ENCODE measurements around the gene SWT1.

SWT1 gene, protein sequence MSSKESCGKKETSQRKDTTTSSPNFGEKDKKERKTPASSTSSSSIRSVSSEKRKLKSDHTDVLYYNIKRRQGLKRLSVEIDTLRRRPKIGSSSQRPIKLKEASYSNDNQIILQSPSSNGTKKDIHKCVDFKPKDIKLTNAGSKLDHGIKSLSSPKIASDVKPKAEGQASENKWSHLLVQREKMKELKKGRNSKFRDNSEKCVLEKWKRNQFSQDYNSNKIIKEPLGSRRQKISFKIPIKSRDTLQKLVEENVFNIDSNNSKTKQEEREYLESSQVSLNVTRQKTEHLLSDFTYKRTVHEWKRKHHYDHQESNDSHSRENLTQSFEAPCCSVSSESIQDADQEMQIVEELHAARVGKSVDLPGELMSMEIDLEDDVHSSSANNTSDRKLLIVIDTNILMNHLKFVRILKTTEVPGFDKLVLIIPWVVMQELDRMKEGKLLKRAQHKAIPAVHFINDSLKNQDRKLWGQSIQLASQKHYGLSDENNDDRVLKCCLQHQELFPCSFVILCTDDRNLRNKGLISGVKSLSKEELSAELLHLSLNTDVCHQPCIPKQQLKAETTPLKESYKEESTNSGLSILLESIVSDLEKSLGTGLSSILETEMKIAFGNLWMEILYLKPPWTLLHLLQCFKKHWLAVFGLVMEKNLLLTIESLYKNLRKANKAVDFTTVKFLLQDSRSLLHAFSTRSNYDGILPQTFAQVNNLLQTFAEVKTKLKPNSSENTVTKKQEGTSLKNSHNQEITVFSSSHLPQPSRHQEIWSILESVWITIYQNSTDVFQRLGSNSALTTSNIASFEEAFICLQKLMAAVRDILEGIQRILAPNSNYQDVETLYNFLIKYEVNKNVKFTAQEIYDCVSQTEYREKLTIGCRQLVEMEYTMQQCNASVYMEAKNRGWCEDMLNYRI

DNA sequence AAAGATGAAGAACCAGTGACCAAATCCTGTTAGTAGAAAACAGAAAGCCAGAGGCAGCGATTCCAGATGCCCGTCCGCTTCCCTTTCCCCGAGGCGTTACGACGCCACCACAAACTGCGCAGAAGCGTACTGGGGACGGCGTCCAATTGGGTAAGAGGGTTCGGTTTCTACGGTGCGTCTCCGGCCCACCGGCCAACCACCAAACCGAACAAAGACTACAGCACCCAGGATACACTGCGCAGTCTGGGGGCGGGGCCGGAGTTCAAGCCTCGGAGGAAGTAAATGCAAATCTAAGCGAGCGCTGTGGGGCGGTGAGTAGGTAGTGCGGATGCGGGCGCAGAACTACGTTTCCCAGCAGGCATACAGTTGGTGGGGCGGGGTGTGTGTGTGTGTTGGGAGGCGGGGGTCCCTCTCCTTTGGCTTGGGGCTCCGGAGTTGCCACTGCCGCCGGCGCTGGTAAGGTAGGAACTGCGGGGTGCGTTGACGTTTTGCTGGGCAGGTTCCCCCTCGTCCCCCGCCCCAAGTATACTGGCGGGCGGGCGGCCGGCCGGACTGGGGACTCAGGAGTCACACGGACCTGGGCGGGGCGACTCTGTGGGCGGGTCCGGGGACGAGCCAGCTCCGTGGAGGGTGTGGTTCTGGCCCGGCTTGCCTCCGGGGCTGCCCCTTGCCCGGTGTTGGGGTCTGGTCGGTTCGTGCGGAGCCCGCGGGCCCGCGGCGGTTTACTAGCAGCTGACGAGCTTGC lies at the start of gene SWT1, which contains the start of gene TRMT1L:
Gene SWT1, plus strand, starts transcription at position 314 of the 745 bp plus-strand sequence. CDS start 3,675 bp downstream, outside the sequence.
Gene TRMT1L, minus strand, starts transcription at position 100 of the 745 bp plus-strand sequence. CDS start 241 bp downstream, outside the sequence.
- peak within 1 kb of the TSS; percentile 82 for H3K4me3 ChIP-seq (ENCODE audit: low read depth, low read length)
- TF ChIP-seq, protein P1, sequence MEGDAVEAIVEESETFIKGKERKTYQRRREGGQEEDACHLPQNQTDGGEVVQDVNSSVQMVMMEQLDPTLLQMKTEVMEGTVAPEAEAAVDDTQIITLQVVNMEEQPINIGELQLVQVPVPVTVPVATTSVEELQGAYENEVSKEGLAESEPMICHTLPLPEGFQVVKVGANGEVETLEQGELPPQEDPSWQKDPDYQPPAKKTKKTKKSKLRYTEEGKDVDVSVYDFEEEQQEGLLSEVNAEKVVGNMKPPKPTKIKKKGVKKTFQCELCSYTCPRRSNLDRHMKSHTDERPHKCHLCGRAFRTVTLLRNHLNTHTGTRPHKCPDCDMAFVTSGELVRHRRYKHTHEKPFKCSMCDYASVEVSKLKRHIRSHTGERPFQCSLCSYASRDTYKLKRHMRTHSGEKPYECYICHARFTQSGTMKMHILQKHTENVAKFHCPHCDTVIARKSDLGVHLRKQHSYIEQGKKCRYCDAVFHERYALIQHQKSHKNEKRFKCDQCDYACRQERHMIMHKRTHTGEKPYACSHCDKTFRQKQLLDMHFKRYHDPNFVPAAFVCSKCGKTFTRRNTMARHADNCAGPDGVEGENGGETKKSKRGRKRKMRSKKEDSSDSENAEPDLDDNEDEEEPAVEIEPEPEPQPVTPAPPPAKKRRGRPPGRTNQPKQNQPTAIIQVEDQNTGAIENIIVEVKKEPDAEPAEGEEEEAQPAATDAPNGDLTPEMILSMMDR (IDR thresholded peaks at IDR 0.05; ENCODE audit: insufficient read depth, low read depth, low read length, missing control alignments), result no peak

DNA sequence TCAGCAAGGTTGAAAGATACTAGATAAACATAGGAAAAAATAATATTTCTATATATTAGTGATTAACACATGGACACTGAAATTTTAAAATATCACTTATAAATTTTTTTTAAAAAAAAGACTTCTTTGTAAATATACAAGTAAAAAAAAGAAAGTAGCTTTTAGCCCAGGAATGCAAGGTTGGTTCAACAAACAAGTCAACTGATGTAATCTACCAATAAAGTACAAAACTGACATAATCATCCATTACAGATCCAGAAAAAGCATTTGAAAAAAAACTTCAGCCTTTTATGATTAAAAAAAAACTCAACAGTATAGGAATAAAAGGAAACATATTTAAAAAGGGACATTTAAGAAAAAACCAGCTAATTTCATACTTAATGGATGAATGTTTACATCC lies 48.6 kb upstream of the SWT1 start:
- no peak overlapping the region for H3K4me3 ChIP-seq (ENCODE audit: low read depth, low read length)
- TF ChIP-seq, protein P1 (IDR thresholded peaks at IDR 0.05; ENCODE audit: insufficient read depth, low read depth, low read length, missing control alignments), result no peak
- DNase-seq (ENCODE audit: low read depth), result no peak

More for the DNA sequence above, at the start of gene SWT1, which contains the start of gene TRMT1L:
- peak; percentile 99 for DNase-seq (ENCODE audit: low read depth)

DNA sequence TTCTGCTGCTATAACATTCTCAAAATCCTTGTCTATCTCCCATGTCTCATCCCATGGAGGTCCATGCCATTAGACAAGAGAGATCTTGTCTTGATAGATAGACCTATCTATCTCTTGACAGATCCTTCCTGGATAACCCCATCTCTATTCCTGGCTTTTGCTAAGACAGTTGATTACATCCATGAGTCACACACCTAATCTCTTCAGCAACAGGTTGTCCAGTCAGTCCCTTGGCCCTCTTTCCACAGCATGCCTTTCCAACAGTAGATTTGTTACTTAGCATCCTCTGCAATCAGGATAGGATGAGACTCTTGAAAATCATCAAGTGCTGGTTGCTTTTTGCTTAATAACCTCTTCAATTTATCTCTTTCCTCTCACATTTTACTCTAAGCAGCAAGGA lies 46.8 kb upstream of the SWT1 start:
- no peak for DNase-seq (ENCODE audit: low read depth)
- no peak overlapping the region for H3K4me3 ChIP-seq (ENCODE audit: low read depth, low read length)
- TF ChIP-seq, protein P1 (IDR thresholded peaks at IDR 0.05; ENCODE audit: insufficient read depth, low read depth, low read length, missing control alignments), result no peak

DNA sequence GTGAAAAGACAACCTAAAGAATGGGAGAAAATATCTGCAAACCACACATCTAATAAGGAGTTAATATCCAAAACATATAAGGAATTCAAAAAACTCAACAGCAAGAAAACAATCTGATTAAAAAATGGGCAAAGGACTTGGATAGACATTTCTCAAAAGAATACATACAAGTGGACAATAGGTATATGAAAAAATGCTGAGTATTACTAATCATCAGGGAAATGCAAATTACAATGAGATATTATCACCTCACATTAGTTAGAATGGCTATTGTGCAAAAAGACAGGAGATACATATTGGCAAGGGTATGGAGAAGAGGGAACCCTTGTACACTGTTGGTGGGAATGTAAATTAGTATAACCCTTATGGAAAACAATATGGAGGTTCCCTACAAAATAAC lies 45.1 kb upstream of the SWT1 start:
- no peak overlapping the region for H3K4me3 ChIP-seq (ENCODE audit: low read depth, low read length)
- TF ChIP-seq, protein P1 (IDR thresholded peaks at IDR 0.05; ENCODE audit: insufficient read depth, low read depth, low read length, missing control alignments), result no peak
- DNase-seq (ENCODE audit: low read depth), result no peak

DNA sequence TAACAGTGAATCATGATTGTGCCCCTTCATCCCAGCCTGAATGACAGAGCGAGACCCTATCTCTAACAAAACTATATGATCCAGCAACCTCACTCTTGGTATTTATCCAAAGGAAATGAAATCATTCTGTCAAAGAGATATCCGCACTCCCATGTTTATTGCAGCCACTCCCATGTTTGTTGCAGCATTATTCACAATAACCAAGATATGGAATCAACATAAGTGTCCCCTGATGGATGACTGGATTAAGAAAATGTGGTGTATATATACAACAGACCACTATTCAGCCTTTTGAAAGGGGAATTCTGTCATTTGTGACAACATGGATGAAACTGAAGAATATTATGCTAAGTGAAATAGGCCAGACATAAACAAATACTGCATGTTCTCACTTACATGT lies 44.6 kb upstream of the SWT1 start:
- no peak for DNase-seq (ENCODE audit: low read depth)
- TF ChIP-seq, protein P1 (IDR thresholded peaks at IDR 0.05; ENCODE audit: insufficient read depth, low read depth, low read length, missing control alignments), result no peak
- no peak overlapping the region for H3K4me3 ChIP-seq (ENCODE audit: low read depth, low read length)

DNA sequence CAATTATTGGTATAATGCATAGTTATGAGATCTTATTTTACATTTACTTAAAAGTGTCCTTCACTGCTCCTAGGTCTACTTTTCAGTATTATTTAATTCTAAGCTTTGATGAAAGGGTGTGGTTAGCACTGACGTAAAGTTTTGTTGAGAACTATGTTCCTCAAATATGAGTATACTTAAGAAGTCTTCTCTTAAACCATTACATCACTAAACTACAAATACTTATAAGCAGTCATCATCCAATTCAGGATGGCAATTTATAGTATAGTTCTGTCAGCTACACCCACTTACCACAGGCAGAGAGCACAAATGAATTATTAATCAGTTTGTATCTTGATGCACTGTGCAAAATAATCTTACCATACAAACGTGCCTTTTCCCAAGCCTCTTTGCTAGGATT lies 27.3 kb upstream of the SWT1 start:
- no peak for DNase-seq (ENCODE audit: low read depth)
- TF ChIP-seq, protein P1 (IDR thresholded peaks at IDR 0.05; ENCODE audit: insufficient read depth, low read depth, low read length, missing control alignments), result no peak

More for the DNA sequence above, 27.3 kb upstream of the SWT1 start:
- no peak overlapping the region for H3K4me3 ChIP-seq (ENCODE audit: low read depth, low read length)
